Tibial nerve (tissue), 4 donors: ENCODE results near the gene GNB5.

ENCODE experiments used
- EP300 ChIP-seq, 2 donors: sonication (generic); formaldehyde crosslinking; IDR thresholded peaks; one replicate each; pipeline ENCODE4 v1.6.1; 2017; ENCODE audit warnings: antibody characterized with exemption in 2 of 2, mild to moderate bottlenecking in 1 of 2
- POLR2A ChIP-seq, 2 donors: fragments of 450-650 bp; IDR thresholded peaks; one replicate each; pipeline ENCODE4 v1.6.1; 2017; ENCODE audit warnings: antibody characterized with exemption in 2 of 2, mild to moderate bottlenecking in 2 of 2, moderate library complexity in 2 of 2
- TF ChIP-seq, protein P1 (sequence below), 5 experiments: fragments of 200-600 bp in 3 of 5; fragments of 450-650 bp in 2 of 5; sonication (generic) in 3 of 5; IDR thresholded peaks; one replicate each; pipeline ENCODE4 v1.5.1; 2016 to 2019; ENCODE audit warnings: antibody characterized with exemption in 5 of 5, mild to moderate bottlenecking in 3 of 5, moderate library complexity in 2 of 5

DNA sequence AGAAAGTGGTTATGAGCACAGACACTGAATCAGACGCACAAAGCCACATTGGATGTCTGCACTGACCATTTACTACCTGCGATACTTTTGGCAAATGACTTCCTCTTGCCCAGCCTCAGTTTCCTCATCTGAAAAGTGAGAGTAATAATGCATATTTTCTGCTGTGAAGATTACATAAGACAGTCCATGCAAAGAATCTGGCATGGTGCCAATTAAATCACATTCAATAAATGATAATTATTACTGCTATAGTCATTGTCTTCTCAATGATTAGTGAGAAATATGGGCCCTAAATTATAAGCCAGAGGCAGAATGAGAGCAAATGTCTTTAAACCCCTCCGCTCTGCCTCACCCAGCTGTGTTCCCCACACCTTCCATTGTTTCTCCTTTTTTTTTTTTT, 62.6 kb downstream of the GNB5 start:
- TF ChIP-seq, protein P1, sequence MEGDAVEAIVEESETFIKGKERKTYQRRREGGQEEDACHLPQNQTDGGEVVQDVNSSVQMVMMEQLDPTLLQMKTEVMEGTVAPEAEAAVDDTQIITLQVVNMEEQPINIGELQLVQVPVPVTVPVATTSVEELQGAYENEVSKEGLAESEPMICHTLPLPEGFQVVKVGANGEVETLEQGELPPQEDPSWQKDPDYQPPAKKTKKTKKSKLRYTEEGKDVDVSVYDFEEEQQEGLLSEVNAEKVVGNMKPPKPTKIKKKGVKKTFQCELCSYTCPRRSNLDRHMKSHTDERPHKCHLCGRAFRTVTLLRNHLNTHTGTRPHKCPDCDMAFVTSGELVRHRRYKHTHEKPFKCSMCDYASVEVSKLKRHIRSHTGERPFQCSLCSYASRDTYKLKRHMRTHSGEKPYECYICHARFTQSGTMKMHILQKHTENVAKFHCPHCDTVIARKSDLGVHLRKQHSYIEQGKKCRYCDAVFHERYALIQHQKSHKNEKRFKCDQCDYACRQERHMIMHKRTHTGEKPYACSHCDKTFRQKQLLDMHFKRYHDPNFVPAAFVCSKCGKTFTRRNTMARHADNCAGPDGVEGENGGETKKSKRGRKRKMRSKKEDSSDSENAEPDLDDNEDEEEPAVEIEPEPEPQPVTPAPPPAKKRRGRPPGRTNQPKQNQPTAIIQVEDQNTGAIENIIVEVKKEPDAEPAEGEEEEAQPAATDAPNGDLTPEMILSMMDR (IDR thresholded peaks at IDR 0.05): no peak
- TF ChIP-seq POLR2A (IDR thresholded peaks at IDR 0.05) (no peak), EP300 (IDR thresholded peaks at IDR 0.05) (no peak)
